HCT116 (cell line): ENCODE results near the gene ARSB. TPM values are rescaled to one million over a fixed set of nuclear protein-coding genes. Genes with fewer than 3 reads are reported as not detected.

Experiments used
- ATAC-seq: fragments of 200-7000 bp; cut with Tn5 transposase; 2 replicates; pipeline ENCODE4 v1.9.1; 2020; ENCODE audit warnings: mild to moderate bottlenecking, moderate library complexity
- BruUV-seq: library from RNA; stranded (reverse); fragments of 400-500 nt; replicated peaks from 2 replicates; lab custom pipeline; 2021; lab: Mats Ljungman, UMichigan
- CTCF ChIA-PET: fragments of 300-600 bp; sonication (Branson Sonifier 250); formaldehyde crosslinking; loops from one replicate; lab custom pipeline; 2021; ENCODE audit warnings: antibody characterized with exemption; lab: Charles Lee
- POLR2A ChIA-PET: fragments of 300-600, 350-600 bp; sonication (Branson Sonifier 250); formaldehyde crosslinking; loops from one replicate; lab custom pipeline; 2021; ENCODE audit warnings: antibody characterized with exemption; lab: Charles Lee
- RAD21 ChIA-PET, 2 experiments: fragments of 300-600 bp; sonication (Branson Sonifier 250); formaldehyde crosslinking; loops; one replicate each; lab custom pipeline; 2023; ENCODE audit warnings: low total read pairs in 2 of 2; ENCODE audit not compliant: uncharacterized antibody in 2 of 2, unreplicated experiment in 2 of 2, low non-redundant PET in 1 of 2; lab: Charles Lee
- DNase-seq: peaks from one replicate; pipeline ENCODE4 v3.0.0-alpha.2; 2010; ENCODE audit warnings: low read depth, low spot score
- H2AFZ ChIP-seq: fragments of 200-600 bp; shearing (Covaris generic), sonication (generic); 2 replicates; pipeline ENCODE4 v1.6.1; 2017; ENCODE audit warnings: low read depth, mixed run types, mixed read lengths, antibody characterized with exemption, low read length; ENCODE audit not compliant: poor library complexity, severe bottlenecking
- H3K27ac ChIP-seq: 2 replicates; pipeline ENCODE4 v1.5.1; 2012; ENCODE audit warnings: low read depth, low read length
- H3K27me3 ChIP-seq: fragments of 200-600 bp; sonication (generic); 2 replicates; pipeline ENCODE4 v1.6.1; 2016; ENCODE audit warnings: mixed run types, low read length, mixed read lengths; ENCODE audit not compliant: insufficient read depth
- H3K36me3 ChIP-seq, 2 experiments: fragments of 200-500 bp in 1 of 2; fragments of 200-600 bp in 1 of 2; sonication (Bioruptor generic) in 1 of 2; sonication (generic) in 1 of 2; 2 replicates each; pipeline versions ENCODE4 v1.5.1 to v1.6.1; 2014 to 2016; ENCODE audit warnings: low read length in 2 of 2, inconsistent platforms in 1 of 2, mixed read lengths in 1 of 2, mixed run types in 1 of 2; ENCODE audit not compliant: insufficient read depth in 2 of 2, control insufficient read depth in 1 of 2
- H3K4me1 ChIP-seq, 2 experiments: fragments of 200-600 bp in 1 of 2; sonication (generic) in 1 of 2; 2 replicates each; pipeline versions ENCODE4 v1.5.1 to v1.6.1; 2012 to 2017; ENCODE audit warnings: low read length in 2 of 2, inconsistent platforms in 1 of 2, mild to moderate bottlenecking in 1 of 2, mixed read lengths in 1 of 2, mixed run types in 1 of 2, moderate library complexity in 1 of 2; ENCODE audit not compliant: insufficient read depth in 2 of 2, control insufficient read depth in 1 of 2
- H3K4me2 ChIP-seq: fragments of 200-600 bp; sonication (generic); 2 replicates; pipeline ENCODE4 v1.6.1; 2017; ENCODE audit warnings: mixed run types, low read length, mixed read lengths
- H3K4me3 ChIP-seq, 2 experiments: fragments of 200-600 bp in 1 of 2; sonication (generic) in 1 of 2; replicated peaks in 1 of 2; 2 replicates each; pipeline ENCODE4 v1.5.1; 2011 to 2016; ENCODE audit warnings: low read length in 2 of 2, control low read depth in 1 of 2, low read depth in 1 of 2, mild to moderate bottlenecking in 1 of 2, mixed read lengths in 1 of 2, mixed run types in 1 of 2
- H3K79me2 ChIP-seq: fragments of 200-600 bp; sonication (generic); 2 replicates; pipeline ENCODE4 v1.6.1; 2017; ENCODE audit warnings: mild to moderate bottlenecking, mixed run types, low read length, moderate library complexity, mixed read lengths; ENCODE audit not compliant: insufficient read depth
- H3K9ac ChIP-seq: fragments of 200-600 bp; sonication (generic); 2 replicates; pipeline ENCODE4 v1.6.1; 2016; ENCODE audit warnings: low read length, mixed read lengths
- H3K9me2 ChIP-seq: fragments of 200-600 bp; sonication (generic), shearing (Covaris generic); 2 replicates; pipeline ENCODE4 v1.6.1; 2017; ENCODE audit warnings: mixed run types, mild to moderate bottlenecking, moderate library complexity; ENCODE audit not compliant: insufficient read depth
- H3K9me3 ChIP-seq, 2 experiments: fragments of 200-500 bp in 1 of 2; fragments of 200-600 bp in 1 of 2; sonication (Bioruptor generic) in 1 of 2; sonication (generic) in 1 of 2; 2 replicates each; pipeline ENCODE4 v1.6.1; 2014 to 2017; ENCODE audit warnings: low read length in 2 of 2, mixed read lengths in 2 of 2, inconsistent platforms in 1 of 2, low read depth in 1 of 2, mild to moderate bottlenecking in 1 of 2, mixed run types in 1 of 2, moderate library complexity in 1 of 2; ENCODE audit not compliant: control insufficient read depth in 1 of 2, insufficient read depth in 1 of 2
- H4K20me1 ChIP-seq: fragments of 200-600 bp; sonication (generic), shearing (Covaris generic); 2 replicates; pipeline ENCODE4 v1.6.1; 2017; ENCODE audit warnings: mixed run types, mild to moderate bottlenecking, moderate library complexity; ENCODE audit not compliant: insufficient read depth
- CBX3 ChIP-seq: IDR thresholded peaks from 2 replicates; pipeline ENCODE4 v1.6.1; 2012; ENCODE audit warnings: low read depth
- CEBPB ChIP-seq: IDR thresholded peaks from 2 replicates; pipeline ENCODE4 v1.6.1; 2012; ENCODE audit warnings: low read depth
- EGR1 ChIP-seq: IDR thresholded peaks from 2 replicates; pipeline ENCODE4 v1.6.1; 2012; ENCODE audit warnings: low read depth
- EZH2 ChIP-seq: fragments of 200-600 bp; sonication (generic); IDR thresholded peaks from 2 replicates; pipeline ENCODE4 v1.6.1; 2017; ENCODE audit warnings: antibody characterized with exemption, mixed run types
- EZH2phosphoT487 ChIP-seq: fragments of 200-600 bp; IDR thresholded peaks from 2 replicates; pipeline ENCODE4 v1.6.1; 2018; ENCODE audit warnings: antibody characterized with exemption, borderline replicate concordance
- FOSL1 ChIP-seq: IDR thresholded peaks from 2 replicates; pipeline ENCODE4 v1.6.1; 2012; ENCODE audit warnings: low read depth
- SIN3A ChIP-seq: IDR thresholded peaks from 2 replicates; pipeline ENCODE4 v1.6.1; 2012; ENCODE audit warnings: low read depth
- SRF ChIP-seq: IDR thresholded peaks from 2 replicates; pipeline ENCODE4 v1.6.1; 2012; ENCODE audit warnings: low read depth
- YY1 ChIP-seq: IDR thresholded peaks from 2 replicates; pipeline ENCODE4 v1.6.1; 2011; ENCODE audit warnings: low read length, low read depth, moderate library complexity, mild to moderate bottlenecking; ENCODE audit not compliant: insufficient replicate concordance; ENCODE audit errors: extremely low read depth
- ZFX ChIP-seq: fragments of 450-650 bp; IDR thresholded peaks from 2 replicates; pipeline ENCODE4 v1.6.1; 2017
- ZNF274 ChIP-seq: fragments of 200-500 bp; sonication (Bioruptor generic); IDR thresholded peaks from 2 replicates; pipeline ENCODE4 v1.6.1; 2014; ENCODE audit warnings: mild to moderate bottlenecking, low read depth, low read length, inconsistent platforms
- intact Hi-C: fragments of 100-400 bp; cut with micrococcal nuclease; formaldehyde crosslinking; loops from 2 replicates; pipeline ENCODE4 v1.10.0; 2022
- total RNA-seq: library from RNA; stranded (reverse); gene quantifications from one replicate; pipeline ENCODE4 v1.2.1, GENCODE V29; 2021; ENCODE audit not compliant: unreplicated experiment
- TF ChIP-seq, protein P1 (sequence below): IDR thresholded peaks from 2 replicates; pipeline ENCODE4 v1.6.1; 2011; ENCODE audit warnings: mild to moderate bottlenecking, low read length, moderate library complexity; ENCODE audit not compliant: insufficient replicate concordance; ENCODE audit errors: extremely low read depth

The ARSB gene
- total RNA-seq, 1 experiment from 2014 or later = 4.8 TPM

- RAD21 ChIA-PET = no interaction called here
- CTCF ChIA-PET = no interaction called here
- intact Hi-C loops = no loop called here
- no peaks in the 10 kb centered on the region for H3K9me2 ChIP-seq
- no peak overlapping the region for H3K4me2 ChIP-seq
- DNase-seq = no peak
- H4K20me1 ChIP-seq = no peaks in the 10 kb centered on the region
- H2AFZ ChIP-seq = no peak overlapping the region
- TF ChIP-seq ZNF274 (no peak), ZFX (no peak), SRF (no peak), FOSL1 (no peak), YY1 (no peak), EGR1 (no peak), CEBPB (no peak), EZH2 (no peak), CBX3 (no peak), EZH2phosphoT487 (no peak), SIN3A (no peak)
- TF ChIP-seq, protein P1, sequence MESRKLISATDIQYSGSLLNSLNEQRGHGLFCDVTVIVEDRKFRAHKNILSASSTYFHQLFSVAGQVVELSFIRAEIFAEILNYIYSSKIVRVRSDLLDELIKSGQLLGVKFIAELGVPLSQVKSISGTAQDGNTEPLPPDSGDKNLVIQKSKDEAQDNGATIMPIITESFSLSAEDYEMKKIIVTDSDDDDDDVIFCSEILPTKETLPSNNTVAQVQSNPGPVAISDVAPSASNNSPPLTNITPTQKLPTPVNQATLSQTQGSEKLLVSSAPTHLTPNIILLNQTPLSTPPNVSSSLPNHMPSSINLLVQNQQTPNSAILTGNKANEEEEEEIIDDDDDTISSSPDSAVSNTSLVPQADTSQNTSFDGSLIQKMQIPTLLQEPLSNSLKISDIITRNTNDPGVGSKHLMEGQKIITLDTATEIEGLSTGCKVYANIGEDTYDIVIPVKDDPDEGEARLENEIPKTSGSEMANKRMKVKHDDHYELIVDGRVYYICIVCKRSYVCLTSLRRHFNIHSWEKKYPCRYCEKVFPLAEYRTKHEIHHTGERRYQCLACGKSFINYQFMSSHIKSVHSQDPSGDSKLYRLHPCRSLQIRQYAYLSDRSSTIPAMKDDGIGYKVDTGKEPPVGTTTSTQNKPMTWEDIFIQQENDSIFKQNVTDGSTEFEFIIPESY = no peak
- no peaks in the 10 kb centered on the region for H3K9me3 ChIP-seq
- no peak overlapping the region for H3K4me3 ChIP-seq
- no peak overlapping the region for H3K27ac ChIP-seq
- H3K27me3 ChIP-seq = no peaks in the 10 kb centered on the region
- no peak overlapping the region for H3K9ac ChIP-seq
- no peak for ATAC-seq
- no peaks in the 10 kb centered on the region for H3K79me2 ChIP-seq
- POLR2A ChIA-PET = no interaction called here
- BruUV-seq = no TSS peak
- no peaks in the 10 kb centered on the region for H3K4me1 ChIP-seq
- H3K36me3 ChIP-seq = no peaks in the 10 kb centered on the region
Measured at GRCh38 chr5:78747055-78747454, 238.1 kb downstream of the ARSB start.
